Measurements from ENCODE around the gene TCEAL7.

The TCEAL7 gene

DNA sequence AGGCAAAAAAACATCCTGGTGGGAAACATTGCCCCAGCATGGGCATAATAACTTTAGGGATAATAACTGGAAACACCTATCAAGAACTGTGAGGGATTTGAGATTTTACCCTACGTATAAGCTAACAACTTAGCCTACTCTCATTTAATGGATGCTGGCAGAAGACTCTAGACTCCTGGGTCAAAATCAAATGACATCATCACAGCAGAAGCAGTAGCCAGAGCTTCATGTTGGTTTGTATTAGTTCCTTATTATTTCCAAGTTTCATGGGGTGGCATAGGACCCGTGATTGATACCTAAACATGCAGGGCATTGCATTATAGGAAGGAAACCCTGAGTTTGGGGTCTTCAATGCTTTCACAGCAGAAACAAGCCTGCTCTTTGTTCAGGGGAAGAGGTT is 30.9 kb downstream of the TCEAL7 start:
- Histone ChIP-seq H4K20me1 (no peaks in the 10 kb centered on the region), H3K4me1 (peaks cover 0 to 7% (median 0%) of the 10 kb centered on the region in 10 experiments; a peak in 4 of 20 replicates), H3K36me3 (no peaks in the 10 kb centered on the region), H3K27me3 (peaks cover 0 to 17% (median 5%) of the 10 kb centered on the region in 11 experiments; a peak in 10 of 22 replicates), H3K4me3 (no peak overlapping the region), H3K27ac (no peak overlapping the region), H3K9me3 (replicated peaks in 1 of 11) (no peaks in the 10 kb centered on the region), H3K4me2 (no peak overlapping the region), H3K9ac (no peak overlapping the region)
- no peak for TF ChIP-seq Cebpa-rat (IDR thresholded peaks at IDR 0.05)

- no peaks in the 10 kb centered on the region; a peak in 1 of 22 replicates for H3K9me3 ChIP-seq (replicated peaks in 1 of 11)
- H3K4me3 ChIP-seq, result no peak overlapping the region
- no peak overlapping the region for H3K9ac ChIP-seq
- H3K4me1 ChIP-seq, result peaks cover 0 to 7% (median 0%) of the 10 kb centered on the region in 10 experiments; a peak in 4 of 20 replicates
- H3K4me2 ChIP-seq, result no peak overlapping the region
- H4K20me1 ChIP-seq, result no peaks in the 10 kb centered on the region
- H3K36me3 ChIP-seq, result no peaks in the 10 kb centered on the region
- H3K27me3 ChIP-seq, result peaks cover 0 to 12% (median under 1%) of the 10 kb centered on the region in 11 experiments; a peak in 10 of 22 replicates
- TF ChIP-seq Cebpa-rat (IDR thresholded peaks at IDR 0.05), result no peak
- no peak overlapping the region for H3K27ac ChIP-seq
These were observed 31.8 kb downstream of the TCEAL7 start for GRCh38 chrX:103361798-103362197.

GRCh38 chrX:103362474-103362873 is 32.4 kb downstream of the TCEAL7 start:
- Histone ChIP-seq H3K27me3 (peaks cover 0 to 17% (median 0%) of the 10 kb centered on the region in 11 experiments; a peak in 7 of 22 replicates), H3K4me2 (no peak overlapping the region), H4K20me1 (no peaks in the 10 kb centered on the region), H3K27ac (no peak overlapping the region), H3K36me3 (no peaks in the 10 kb centered on the region), H3K9ac (no peak overlapping the region), H3K4me3 (no peak overlapping the region), H3K9me3 (replicated peaks in 1 of 11) (no peaks in the 10 kb centered on the region; a peak in 1 of 22 replicates), H3K4me1 (peaks cover 0 to 7% (median 1%) of the 10 kb centered on the region in 10 experiments; a peak in 6 of 20 replicates)
- no peak for TF ChIP-seq Cebpa-rat (IDR thresholded peaks at IDR 0.05)

GRCh38 chrX:103363046-103363445 is 33.0 kb downstream of the TCEAL7 start:
- Histone ChIP-seq H3K9me3 (replicated peaks in 1 of 11) (no peaks in the 10 kb centered on the region; a peak in 1 of 22 replicates), H3K27me3 (peaks cover 0 to 16% (median 0%) of the 10 kb centered on the region in 11 experiments; a peak in 4 of 22 replicates), H3K27ac (no peak overlapping the region), H3K9ac (no peak overlapping the region), H3K4me2 (no peak overlapping the region), H3K36me3 (no peaks in the 10 kb centered on the region), H3K4me1 (peaks cover 0 to 13% (median 0%) of the 10 kb centered on the region in 10 experiments; a peak in 4 of 20 replicates), H4K20me1 (no peaks in the 10 kb centered on the region), H3K4me3 (no peak overlapping the region)
- TF ChIP-seq Cebpa-rat (IDR thresholded peaks at IDR 0.05), result no peak

DNA sequence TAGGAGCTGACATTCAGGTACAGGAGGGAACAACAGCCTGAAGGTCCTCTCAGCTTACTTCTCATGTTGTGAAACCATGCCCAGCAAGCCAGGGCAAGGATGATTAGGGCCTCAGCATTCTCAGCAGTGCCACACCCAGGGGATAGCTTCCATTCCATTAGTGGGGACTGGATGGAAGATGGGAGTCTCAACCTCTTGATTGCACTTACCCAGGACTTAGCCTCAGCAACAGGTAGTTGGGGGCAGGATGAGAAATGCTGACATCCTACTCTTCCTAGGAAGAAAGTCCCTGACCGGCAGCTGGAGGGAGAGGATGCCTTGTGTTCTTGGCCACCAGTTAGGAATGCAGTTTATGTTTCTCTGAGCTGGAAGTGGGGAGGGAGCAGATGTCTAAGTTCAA is 37.5 kb downstream of the TCEAL7 start:
- peak overlapping the region in 3 of 11 experiments; percentile 21 to 52 (median 21); a peak in 6 of 22 replicates for H3K4me2 ChIP-seq
- H4K20me1 ChIP-seq, result no peaks in the 10 kb centered on the region
- H3K4me3 ChIP-seq, result no peak overlapping the region
- no peaks in the 10 kb centered on the region; a peak in 1 of 22 replicates for H3K9me3 ChIP-seq (replicated peaks in 1 of 11)
- TF ChIP-seq Cebpa-rat (IDR thresholded peaks at IDR 0.05), result no peak
- H3K9ac ChIP-seq, result no peak overlapping the region
- peaks cover 0 to 13% (median 0%) of the 10 kb centered on the region in 10 experiments; a peak in 4 of 20 replicates for H3K4me1 ChIP-seq
- no peak overlapping the region for H3K27ac ChIP-seq
- H3K27me3 ChIP-seq, result peaks cover 0 to 12% (median 0%) of the 10 kb centered on the region in 11 experiments; a peak in 3 of 22 replicates
- H3K36me3 ChIP-seq, result no peaks in the 10 kb centered on the region

DNA sequence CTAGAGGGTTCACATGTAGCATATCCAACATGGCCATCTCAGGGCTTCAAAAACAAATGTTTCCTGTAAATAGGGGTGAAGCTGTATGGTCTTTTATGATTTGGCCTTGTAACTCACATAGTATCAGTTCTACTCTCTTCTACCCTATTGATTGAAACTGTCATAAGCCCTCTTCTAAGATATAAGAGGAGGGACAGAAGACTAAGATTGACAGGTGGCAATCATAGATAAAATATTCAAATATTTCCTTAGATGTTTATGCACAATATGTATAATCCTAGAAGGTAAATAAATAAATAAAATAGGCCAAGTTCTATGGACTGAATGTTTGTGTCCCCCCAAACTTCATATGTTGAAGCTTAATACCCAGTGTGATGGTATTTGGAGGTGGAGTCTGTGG is 39.4 kb downstream of the TCEAL7 start:
- H3K9me3 ChIP-seq (replicated peaks in 1 of 11), result no peaks in the 10 kb centered on the region; a peak in 1 of 22 replicates
- no peak overlapping the region for H3K27ac ChIP-seq
- H3K4me2 ChIP-seq, result no peak overlapping the region
- no peak overlapping the region for H3K9ac ChIP-seq
- TF ChIP-seq Cebpa-rat (IDR thresholded peaks at IDR 0.05), result no peak
- no peaks in the 10 kb centered on the region for H4K20me1 ChIP-seq
- H3K27me3 ChIP-seq, result peaks cover 0 to 12% (median 0%) of the 10 kb centered on the region in 11 experiments; a peak in 4 of 22 replicates
- peaks cover 0 to 13% (median 0%) of the 10 kb centered on the region in 10 experiments; a peak in 4 of 20 replicates for H3K4me1 ChIP-seq
- H3K36me3 ChIP-seq, result no peaks in the 10 kb centered on the region
- H3K4me3 ChIP-seq, result no peak overlapping the region

- Histone ChIP-seq H3K27ac (no peak overlapping the region), H3K4me2 (no peak overlapping the region)
These were observed 42.8 kb downstream of the TCEAL7 start for GRCh38 chrX:103372886-103373285.

DNA sequence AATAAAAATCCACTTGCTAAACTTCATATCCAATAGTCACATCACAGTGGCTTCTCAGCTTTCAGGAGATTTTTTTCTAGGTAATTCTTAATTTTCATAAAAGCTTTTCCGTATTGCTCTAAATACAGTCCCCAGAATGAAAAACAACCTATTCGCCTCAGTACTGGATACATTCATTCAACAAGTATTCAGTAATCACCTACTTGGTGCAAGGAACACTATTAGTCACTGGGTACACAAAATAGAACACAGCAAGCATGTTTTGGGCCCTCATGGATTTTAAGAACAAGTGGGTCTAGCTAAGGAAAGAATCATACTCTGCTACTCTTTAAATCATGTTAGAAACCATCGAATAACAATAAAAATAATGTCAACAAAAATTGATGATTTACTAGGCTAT is 43.5 kb downstream of the TCEAL7 start:
- Histone ChIP-seq H3K4me3 (no peak overlapping the region), H3K9me3 (replicated peaks in 1 of 11) (peaks cover 0 to 8% (median 0%) of the 10 kb centered on the region in 11 experiments; a peak in 7 of 22 replicates), H4K20me1 (no peaks in the 10 kb centered on the region), H3K4me2 (no peak overlapping the region), H3K4me1 (peaks cover 0 to 10% (median 5%) of the 10 kb centered on the region in 10 experiments; a peak in 8 of 20 replicates), H3K9ac (no peak overlapping the region), H3K27me3 (peaks cover 0 to 8% (median 0%) of the 10 kb centered on the region in 11 experiments; a peak in 3 of 22 replicates), H3K36me3 (no peaks in the 10 kb centered on the region), H3K27ac (no peak overlapping the region)
- no peak for TF ChIP-seq Cebpa-rat (IDR thresholded peaks at IDR 0.05)

More at GRCh38 chrX:103372886-103373285, 42.8 kb downstream of the TCEAL7 start:
- TF ChIP-seq Cebpa-rat (IDR thresholded peaks at IDR 0.05), result no peak
- Histone ChIP-seq H3K36me3 (no peaks in the 10 kb centered on the region), H3K9ac (no peak overlapping the region), H3K4me1 (peaks cover 0 to 7% (median 5%) of the 10 kb centered on the region in 10 experiments; a peak in 7 of 20 replicates), H3K27me3 (peaks cover 0 to 8% (median 0%) of the 10 kb centered on the region in 11 experiments; a peak in 3 of 22 replicates), H4K20me1 (no peaks in the 10 kb centered on the region), H3K9me3 (replicated peaks in 1 of 11) (peaks cover 0 to 8% (median 0%) of the 10 kb centered on the region in 11 experiments; a peak in 7 of 22 replicates), H3K4me3 (no peak overlapping the region)

- Histone ChIP-seq H3K36me3 (no peaks in the 10 kb centered on the region), H3K4me1 (peaks cover 0 to 16% (median 5%) of the 10 kb centered on the region in 10 experiments; a peak in 8 of 20 replicates), H3K4me2 (peak within 1 kb of the TSS; percentile 57 to 81 (median 66)), H4K20me1 (no peaks in the 10 kb centered on the region), H3K4me3 (peak within 1 kb of the TSS; percentile 65 to 76 (median 70)), H3K9me3 (replicated peaks in 1 of 11) (peaks cover 0 to 8% (median 0%) of the 10 kb centered on the region in 11 experiments; a peak in 7 of 22 replicates), H3K27me3 (peaks cover 0 to 3% (median 0%) of the 10 kb centered on the region in 11 experiments; a peak in 1 of 22 replicates), H3K9ac (peak within 1 kb of the TSS; percentile 69 to 83 (median 80)), H3K27ac (peak within 1 kb of the TSS; percentile 59 to 80 (median 71); a peak in 21 of 22 replicates)
- TF ChIP-seq Cebpa-rat (IDR thresholded peaks at IDR 0.05), result no peak
These were observed 46.3 kb downstream of the TCEAL7 start, which contains the start of gene BEX3 for GRCh38 chrX:103376118-103376978. TSS of gene BEX3 (plus strand) at chrX:103376538. CDS start at chrX:103377522, 984 bp downstream.

Measured in BLaER1 treated with 17β-estradiol and CSF1 and Interleukin-3, amounts not matched to agents 10 nM and 100 nM (cell line).